GM21723 (cell line): ENCODE data around the gene GRIPAP1.

Experiments used
- ATAC-seq: cut with Tn5 transposase; IDR thresholded peaks from one replicate; pipeline ENCODE4 v1.9.1; 2021; ENCODE audit warnings: mild to moderate bottlenecking, moderate library complexity; ENCODE audit not compliant: unreplicated experiment

The GRIPAP1 gene

DNA sequence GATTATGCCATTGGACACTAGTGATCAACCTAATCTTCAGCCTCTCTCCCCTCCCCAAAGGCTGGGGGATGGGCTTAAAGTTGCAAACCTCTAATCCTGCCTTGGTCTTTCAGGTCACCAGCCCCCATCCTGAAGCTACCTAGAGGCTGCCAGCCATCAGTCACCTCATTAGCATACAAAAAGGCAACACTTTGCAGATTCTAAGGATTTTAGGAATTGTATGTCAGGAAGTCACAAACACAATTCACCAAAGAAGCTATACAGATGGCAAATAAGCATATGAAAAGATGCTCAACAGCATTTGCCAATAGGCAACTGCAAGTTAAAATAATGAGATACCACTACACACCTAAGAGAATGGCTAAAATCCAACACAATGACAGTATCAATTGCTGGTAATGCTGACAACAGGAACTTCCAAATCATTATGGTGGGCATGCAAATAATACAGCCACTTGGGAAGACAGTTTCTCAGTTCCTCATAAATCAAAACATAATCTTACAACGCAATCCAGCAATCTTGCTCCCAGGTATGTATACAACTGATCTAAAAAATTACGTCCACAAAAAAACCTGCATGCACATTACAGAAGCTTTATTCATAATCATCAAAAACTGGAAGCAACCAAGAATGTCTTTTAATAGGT is 74.2 kb downstream of the GRIPAP1 start:
- no peak for ATAC-seq

DNA sequence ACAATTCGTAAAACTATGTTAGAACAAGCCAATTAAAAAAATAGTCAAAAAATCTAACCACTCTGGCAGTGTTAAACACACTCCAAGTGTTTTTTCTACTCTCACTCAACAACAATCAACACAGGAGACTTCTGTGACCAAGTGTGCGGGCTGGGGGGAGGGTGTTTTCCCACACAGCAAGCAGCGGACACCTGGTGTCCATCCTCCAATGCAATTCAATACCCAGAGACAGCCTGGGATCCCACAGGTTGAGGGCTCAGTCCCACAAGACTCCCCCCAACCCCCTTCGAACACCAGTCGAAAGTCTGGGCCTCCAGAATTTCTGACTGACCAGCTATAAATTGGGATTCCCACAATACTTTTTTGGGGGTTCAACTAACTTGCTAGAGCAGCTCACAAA is 74.9 kb downstream of the GRIPAP1 start:
- no peak for ATAC-seq

GRCh38 chrX:48924270-48924669 is 77.8 kb downstream of the GRIPAP1 start:
- ATAC-seq = no peak

DNA sequence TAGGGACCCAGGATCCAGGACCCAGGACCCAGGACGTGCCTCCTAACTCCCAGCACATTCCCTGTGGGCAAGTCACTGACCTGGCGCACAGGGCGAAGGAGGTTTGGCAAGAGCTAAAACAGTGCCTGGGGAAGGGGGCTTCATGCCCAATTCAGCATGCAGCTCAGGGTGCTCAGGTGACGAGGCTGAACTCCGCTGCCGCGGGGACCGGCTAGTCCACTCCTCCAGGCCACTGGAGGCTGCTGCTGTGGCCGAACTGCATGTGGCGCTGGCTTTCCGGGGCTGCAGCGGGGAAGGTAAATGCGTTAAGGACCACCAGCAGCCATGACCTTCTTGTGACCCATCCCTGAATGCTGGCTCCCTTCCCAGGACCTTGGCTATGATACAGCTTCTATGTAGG is 78.3 kb downstream of the GRIPAP1 start:
- no peak for ATAC-seq
